Subcutaneous abdominal adipose tissue (tissue), 5 donors: Measurements from ENCODE around the gene GNB2.

Experiments
- H3K27ac ChIP-seq: one replicate; pipeline ENCODE4 v1.7.0; 2013; ENCODE audit warnings: low read depth, mild to moderate bottlenecking, inconsistent platforms, low read length, moderate library complexity
- H3K27me3 ChIP-seq, 5 donors: one replicate each; pipeline ENCODE4 v1.7.0; 2013; ENCODE audit warnings: low read length in 5 of 5, inconsistent platforms in 1 of 5; ENCODE audit not compliant: control insufficient read depth in 5 of 5, insufficient read depth in 4 of 5
- H3K36me3 ChIP-seq, 5 donors: one replicate each; pipeline ENCODE4 v1.7.0; 2013; ENCODE audit warnings: low read length in 5 of 5; ENCODE audit not compliant: control insufficient read depth in 5 of 5, insufficient read depth in 5 of 5
- H3K4me1 ChIP-seq, 5 donors: one replicate each; pipeline ENCODE4 v1.7.0; 2013; ENCODE audit warnings: low read length in 5 of 5, mild to moderate bottlenecking in 3 of 5, moderate library complexity in 1 of 5; ENCODE audit not compliant: control insufficient read depth in 5 of 5, insufficient read depth in 5 of 5
- H3K4me3 ChIP-seq, 5 donors: one replicate each; pipeline ENCODE4 v1.7.0; 2013; ENCODE audit warnings: low read length in 5 of 5, low read depth in 1 of 5
- H3K9ac ChIP-seq, 5 donors: one replicate each; pipeline ENCODE4 v1.7.0; 2013; ENCODE audit warnings: low read length in 5 of 5, mild to moderate bottlenecking in 4 of 5, moderate library complexity in 3 of 5
- H3K9me3 ChIP-seq, 5 donors: one replicate each; pipeline ENCODE4 v1.7.0; 2013; ENCODE audit warnings: low read length in 5 of 5; ENCODE audit not compliant: control insufficient read depth in 5 of 5
- donor health status: healthy.
- donor health status: healthy.
- donor health status: healthy.
- donor health status: healthy.
- donor health status: healthy.

The GNB2 gene

GRCh38 chr7:100687261-100687660 is 13.7 kb downstream of the GNB2 start:
- Histone ChIP-seq H3K27ac (no peak overlapping the region), H3K9ac (no peak overlapping the region), H3K9me3 (no peaks in the 10 kb centered on the region), H3K4me1 (peaks cover 3 to 34% (median 28%) of the 10 kb centered on the region in 5 donors), H3K4me3 (no peak overlapping the region), H3K27me3 (no peaks in the 10 kb centered on the region), H3K36me3 (peaks cover 0 to 77% (median 68%) of the 10 kb centered on the region in 5 donors)

DNA sequence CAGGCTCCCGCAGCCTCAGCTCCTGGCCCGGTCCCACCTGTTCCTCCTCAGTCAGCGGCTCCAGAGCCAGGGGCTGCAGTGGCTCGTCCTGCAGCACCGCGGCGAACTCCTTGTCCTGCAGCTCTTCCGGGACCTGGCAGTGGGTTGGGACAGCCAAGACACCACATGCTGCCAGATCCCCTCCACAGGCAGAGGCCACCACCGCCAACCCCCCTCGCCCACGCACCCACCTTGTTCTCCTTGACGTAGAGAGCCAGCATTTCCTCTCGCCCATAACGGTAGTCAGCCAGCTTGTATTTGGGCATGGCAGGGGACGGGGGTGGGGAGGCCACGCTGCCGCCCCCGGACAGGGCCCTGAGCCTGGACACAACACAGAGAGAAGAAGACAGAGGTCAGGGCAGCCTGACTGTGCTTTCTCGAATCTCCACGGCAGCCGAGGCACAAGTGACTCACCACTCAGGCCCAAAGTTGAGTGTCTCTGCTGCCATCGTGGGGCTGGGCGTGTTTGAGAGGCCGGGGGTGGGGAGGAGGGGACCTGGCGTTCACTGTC is 14.3 kb downstream of the GNB2 start:
- H3K27ac ChIP-seq: no peak overlapping the region
- H3K4me1 ChIP-seq: peaks cover 9 to 39% (median 34%) of the 10 kb centered on the region in 5 donors
- H3K27me3 ChIP-seq: no peaks in the 10 kb centered on the region
- H3K9ac ChIP-seq: no peak overlapping the region
- no peak overlapping the region for H3K4me3 ChIP-seq
- peaks cover 0 to 71% (median 63%) of the 10 kb centered on the region in 5 donors for H3K36me3 ChIP-seq
- H3K9me3 ChIP-seq: no peaks in the 10 kb centered on the region

- Histone ChIP-seq H3K9me3 (no peaks in the 10 kb centered on the region), H3K4me3 (no peak overlapping the region), H3K36me3 (peaks cover 0 to 66% (median 57%) of the 10 kb centered on the region in 5 donors), H3K4me1 (peaks cover 12 to 45% (median 39%) of the 10 kb centered on the region in 5 donors), H3K27ac (no peak overlapping the region), H3K9ac (peak overlapping the region in 2 of 5 donors; percentile 35 to 37), H3K27me3 (no peaks in the 10 kb centered on the region)
These were observed 14.9 kb downstream of the GNB2 start for GRCh38 chr7:100688326-100688860.

GRCh38 chr7:100689230-100690135 is 15.9 kb downstream of the GNB2 start:
- Histone ChIP-seq H3K36me3 (peaks cover 0 to 55% (median 46%) of the 10 kb centered on the region in 5 donors), H3K9ac (peak overlapping the region in 4 of 5 donors; percentile 6 to 61 (median 41)), H3K4me3 (no peak overlapping the region), H3K27me3 (no peaks in the 10 kb centered on the region), H3K9me3 (no peaks in the 10 kb centered on the region), H3K4me1 (peaks cover 12 to 47% (median 40%) of the 10 kb centered on the region in 5 donors), H3K27ac (no peak overlapping the region)

GRCh38 chr7:100691676-100692577 is 18.4 kb downstream of the GNB2 start:
- Histone ChIP-seq H3K4me3 (peak overlapping the region; percentile 74 to 92 (median 78)), H3K4me1 (peaks cover 12 to 51% (median 40%) of the 10 kb centered on the region in 5 donors), H3K36me3 (peaks cover 0 to 31% (median 22%) of the 10 kb centered on the region in 5 donors), H3K27me3 (no peaks in the 10 kb centered on the region), H3K9me3 (no peaks in the 10 kb centered on the region), H3K27ac (peak overlapping the region; percentile 60), H3K9ac (peak overlapping the region; percentile 48 to 89 (median 86))

DNA sequence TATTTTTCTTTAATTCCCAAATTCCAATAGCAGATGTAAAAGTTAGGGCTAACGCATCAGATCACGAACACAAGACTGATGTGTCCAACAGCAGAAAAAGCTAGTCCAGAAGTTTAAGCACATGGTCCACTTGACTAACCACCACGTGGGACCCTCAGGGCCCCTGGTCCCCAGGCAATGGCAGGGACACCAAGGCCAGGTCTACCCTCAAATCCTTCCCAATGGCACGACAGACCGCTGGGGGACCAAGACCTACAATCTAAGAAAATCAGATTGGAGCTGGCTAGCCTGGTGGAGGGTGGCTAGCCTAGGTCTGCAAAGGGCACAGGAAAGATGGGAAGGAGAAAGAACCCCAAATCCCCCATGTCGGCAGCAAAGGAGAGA is 19.0 kb downstream of the GNB2 start:
- H3K4me3 ChIP-seq: peak overlapping the region; percentile 74 to 92 (median 78)
- H3K36me3 ChIP-seq: peaks cover 0 to 25% (median 17%) of the 10 kb centered on the region in 5 donors
- no peaks in the 10 kb centered on the region for H3K27me3 ChIP-seq
- H3K9me3 ChIP-seq: no peaks in the 10 kb centered on the region
- H3K4me1 ChIP-seq: peaks cover 12 to 51% (median 40%) of the 10 kb centered on the region in 5 donors
- H3K9ac ChIP-seq: peak overlapping the region in 4 of 5 donors; percentile 85 to 89 (median 87)
- H3K27ac ChIP-seq: peak overlapping the region; percentile 60

DNA sequence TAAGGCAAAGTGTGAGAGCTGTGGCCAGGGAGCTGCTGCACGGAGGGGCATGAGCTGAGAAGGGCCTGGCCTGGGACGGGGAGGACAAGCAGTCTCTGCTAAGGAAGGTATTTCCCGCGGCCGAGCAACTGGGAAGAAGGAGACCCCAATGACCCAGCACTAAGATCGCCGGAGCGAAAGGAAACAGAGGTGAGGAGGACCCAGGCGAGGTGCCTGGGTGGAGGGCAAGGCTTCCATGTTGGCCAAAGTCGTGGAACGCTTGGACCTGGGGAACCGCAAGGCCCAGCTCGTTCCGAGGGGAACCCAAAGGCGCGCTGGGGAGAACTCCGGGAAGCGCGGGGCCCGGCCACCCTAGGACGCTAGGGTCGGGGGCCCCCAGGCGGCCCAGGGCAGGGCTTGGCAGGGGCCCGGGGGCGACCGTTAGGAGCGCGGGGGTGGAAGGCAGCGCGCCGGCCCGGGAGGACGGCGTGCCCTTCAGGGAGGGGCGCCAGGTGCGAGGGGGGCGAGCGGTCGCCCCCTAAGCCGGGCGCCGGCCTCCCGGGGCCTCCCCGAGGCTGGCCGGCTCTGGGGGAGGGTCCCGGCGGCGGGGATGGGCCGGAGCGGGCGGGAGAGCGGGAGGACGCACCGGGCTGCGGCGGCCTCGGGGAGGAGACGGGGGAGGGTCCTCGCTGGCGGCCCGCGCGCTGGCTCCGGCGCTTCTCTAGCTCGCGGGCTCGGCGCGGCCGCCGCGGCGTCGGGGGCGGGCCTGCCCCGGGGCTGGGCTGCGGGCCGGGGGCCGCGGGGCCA is 20.0 kb downstream of the GNB2 start:
- Histone ChIP-seq H3K36me3 (peaks cover 0 to 15% (median 9%) of the 10 kb centered on the region in 5 donors), H3K27ac (peak overlapping the region; percentile 60), H3K9ac (peak overlapping the region; percentile 85 to 92 (median 88)), H3K4me3 (peak overlapping the region; percentile 74 to 92 (median 78)), H3K9me3 (no peaks in the 10 kb centered on the region), H3K27me3 (no peaks in the 10 kb centered on the region), H3K4me1 (peaks cover 12 to 51% (median 40%) of the 10 kb centered on the region in 5 donors)

DNA sequence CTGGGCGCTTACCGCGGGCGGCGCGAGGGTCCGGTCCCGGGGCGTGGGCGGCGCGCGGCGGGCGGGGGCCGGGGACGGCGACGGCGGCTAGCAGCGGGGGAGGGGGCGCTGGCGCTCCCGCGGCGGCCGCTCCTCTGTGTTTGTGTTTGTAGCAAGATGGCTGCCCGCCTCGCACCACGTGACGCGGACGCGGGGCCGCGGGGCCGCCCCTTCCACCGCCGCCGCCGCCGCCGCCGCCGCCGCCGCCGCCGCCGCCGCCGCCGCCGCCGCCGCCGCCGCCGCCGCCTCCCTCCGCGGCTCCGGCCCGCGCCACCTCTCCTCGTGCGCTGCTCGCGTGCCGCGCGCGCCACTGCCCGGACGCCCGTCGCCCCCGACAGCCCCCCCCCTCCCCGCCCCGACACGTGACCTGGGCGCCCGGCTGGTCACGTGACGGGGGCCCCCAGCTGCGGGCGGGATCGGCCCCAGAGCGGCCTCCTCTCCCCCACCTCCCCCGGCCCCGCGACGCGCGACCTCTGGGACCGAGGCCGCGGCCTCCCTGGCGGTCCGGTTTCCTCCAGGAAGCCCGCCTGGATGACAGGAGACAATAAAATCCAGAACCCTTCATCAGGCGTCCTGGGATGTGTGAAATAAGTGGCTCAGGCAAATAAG is 20.7 kb downstream of the GNB2 start, which contains the start of gene GIGYF1:
GIGYF1 (minus strand) TSS at position 153 of the 648 bp plus-strand sequence. CDS start 6,012 bp downstream, outside the sequence.
- peaks cover 0 to 8% (median 4%) of the 10 kb centered on the region in 5 donors for H3K36me3 ChIP-seq
- H3K4me3 ChIP-seq: peak within 1 kb of the TSS; percentile 74 to 92 (median 78)
- no peaks in the 10 kb centered on the region for H3K9me3 ChIP-seq
- peak within 1 kb of the TSS; percentile 85 to 92 (median 88) for H3K9ac ChIP-seq
- H3K27me3 ChIP-seq: no peaks in the 10 kb centered on the region
- H3K27ac ChIP-seq: peak within 1 kb of the TSS; percentile 60
- peaks cover 12 to 44% (median 36%) of the 10 kb centered on the region in 5 donors for H3K4me1 ChIP-seq
